GM18502 (cell line): ENCODE results near the gene FAM78A.

Source experiments
- ATAC-seq: cut with Tn5 transposase; IDR thresholded peaks from one replicate; pipeline ENCODE4 v1.9.1; 2021; ENCODE audit warnings: mild to moderate bottlenecking; ENCODE audit not compliant: unreplicated experiment, poor library complexity

The FAM78A gene, protein sequence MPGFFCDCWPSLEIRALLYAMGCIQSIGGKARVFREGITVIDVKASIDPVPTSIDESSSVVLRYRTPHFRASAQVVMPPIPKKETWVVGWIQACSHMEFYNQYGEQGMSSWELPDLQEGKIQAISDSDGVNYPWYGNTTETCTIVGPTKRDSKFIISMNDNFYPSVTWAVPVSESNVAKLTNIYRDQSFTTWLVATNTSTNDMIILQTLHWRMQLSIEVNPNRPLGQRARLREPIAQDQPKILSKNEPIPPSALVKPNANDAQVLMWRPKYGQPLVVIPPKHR

DNA sequence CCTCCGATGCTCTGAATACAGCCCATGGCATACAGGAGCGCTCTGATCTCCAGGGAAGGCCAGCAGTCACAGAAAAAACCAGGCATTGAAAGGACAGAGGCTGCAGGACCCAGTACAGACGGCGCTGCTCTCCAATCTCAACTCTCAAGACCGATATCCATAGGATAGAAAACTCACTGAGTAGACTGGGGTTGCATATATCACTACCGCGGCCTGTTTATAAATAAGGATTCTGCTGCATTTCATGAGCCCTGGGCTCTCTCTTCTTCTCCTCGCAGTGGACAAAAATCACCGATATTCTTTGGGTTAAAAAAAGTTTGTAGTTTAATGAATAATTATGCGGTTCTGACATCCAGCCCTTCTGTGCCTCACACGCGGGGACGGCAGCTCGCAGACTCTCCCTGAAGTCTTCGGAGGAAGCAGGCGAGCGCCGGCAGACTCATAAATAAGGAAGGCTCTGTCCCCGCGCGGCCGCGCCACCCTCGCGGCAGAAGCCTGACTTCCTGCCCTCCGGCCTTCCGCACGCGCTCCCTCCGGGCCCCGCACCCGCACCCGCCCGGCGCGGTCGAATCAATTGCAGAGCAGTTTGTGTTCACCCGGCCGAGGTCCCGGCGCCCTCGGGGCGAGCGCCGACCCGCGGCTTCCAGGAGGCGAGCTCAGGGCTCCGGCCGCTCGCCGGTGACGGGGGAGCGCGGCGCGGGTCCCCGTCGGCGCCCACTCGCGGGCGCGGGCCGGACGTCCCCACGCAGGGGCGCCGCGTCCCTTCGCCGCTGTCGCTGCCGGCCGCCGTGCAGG is at the start of gene FAM78A:
Gene FAM78A, minus strand, starts transcription at position 417 of the 795 bp plus-strand sequence. Its CDS starts 331 bp downstream, at position 86.
- ATAC-seq = no peak

DNA sequence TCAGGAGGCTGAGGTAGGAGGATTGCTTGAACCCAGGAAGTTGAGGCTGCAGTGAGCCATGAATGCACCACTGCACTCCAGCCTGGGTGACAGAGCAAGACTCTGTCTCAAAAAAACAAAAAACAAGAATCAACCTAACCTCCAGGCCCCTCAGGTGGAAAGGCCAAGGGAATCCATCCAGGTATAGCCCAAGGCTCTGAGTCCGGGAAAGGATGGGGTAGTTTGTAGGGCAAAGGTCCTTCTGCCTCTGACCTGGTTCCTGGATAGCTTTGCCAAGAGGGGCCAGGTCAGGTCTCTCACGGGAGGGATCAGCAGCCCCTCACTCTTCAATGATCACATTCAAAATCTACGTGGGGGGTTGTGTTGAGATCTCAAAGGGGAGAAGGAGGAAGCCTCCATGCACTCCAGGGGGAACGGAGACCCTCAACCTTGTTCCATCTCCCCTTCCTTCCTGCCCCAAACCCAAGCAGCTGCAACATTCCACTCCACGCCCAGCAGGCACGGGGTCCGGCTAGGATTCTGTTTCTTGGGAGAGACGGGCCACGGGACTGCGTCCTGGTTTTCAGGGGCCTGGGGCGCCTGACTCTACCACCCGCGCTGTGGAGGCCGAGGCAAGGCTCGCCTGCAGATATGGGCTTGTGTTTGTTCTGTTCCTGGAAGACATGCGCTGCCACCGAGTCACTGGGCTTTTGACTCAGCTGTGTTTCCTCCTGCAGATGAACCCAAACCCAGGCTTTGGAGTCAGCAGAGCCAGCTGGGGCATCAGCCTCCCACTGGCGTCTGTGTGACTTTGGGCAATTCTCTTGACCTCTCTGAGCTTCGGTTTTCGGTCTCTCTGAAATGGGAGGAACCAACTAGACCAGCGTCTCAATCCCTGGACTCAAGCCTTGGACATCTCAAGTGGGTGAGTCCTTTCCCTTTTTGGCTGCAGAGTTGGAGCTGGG is 48.7 kb upstream of the FAM78A start:
- no peak for ATAC-seq

DNA sequence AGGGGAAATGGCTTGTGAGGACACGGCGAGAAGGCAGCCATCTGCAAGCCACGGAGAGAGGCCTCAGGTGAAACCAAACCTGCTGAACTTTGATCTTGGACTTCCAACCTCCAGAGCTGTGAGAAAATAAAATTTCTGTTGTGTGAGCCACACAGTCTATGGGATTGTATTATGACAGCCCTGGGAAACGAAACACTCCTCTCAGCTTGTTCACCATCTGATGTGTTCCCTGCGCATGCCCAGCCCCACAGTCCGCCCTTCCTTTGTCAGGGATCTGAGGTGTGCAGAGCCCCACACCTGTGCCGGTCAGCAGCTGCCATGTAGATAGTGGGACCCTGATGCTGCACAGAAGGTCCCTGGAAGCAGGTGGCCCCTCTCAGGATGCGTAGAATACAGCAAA is 47.3 kb upstream of the FAM78A start:
- no peak for ATAC-seq

DNA sequence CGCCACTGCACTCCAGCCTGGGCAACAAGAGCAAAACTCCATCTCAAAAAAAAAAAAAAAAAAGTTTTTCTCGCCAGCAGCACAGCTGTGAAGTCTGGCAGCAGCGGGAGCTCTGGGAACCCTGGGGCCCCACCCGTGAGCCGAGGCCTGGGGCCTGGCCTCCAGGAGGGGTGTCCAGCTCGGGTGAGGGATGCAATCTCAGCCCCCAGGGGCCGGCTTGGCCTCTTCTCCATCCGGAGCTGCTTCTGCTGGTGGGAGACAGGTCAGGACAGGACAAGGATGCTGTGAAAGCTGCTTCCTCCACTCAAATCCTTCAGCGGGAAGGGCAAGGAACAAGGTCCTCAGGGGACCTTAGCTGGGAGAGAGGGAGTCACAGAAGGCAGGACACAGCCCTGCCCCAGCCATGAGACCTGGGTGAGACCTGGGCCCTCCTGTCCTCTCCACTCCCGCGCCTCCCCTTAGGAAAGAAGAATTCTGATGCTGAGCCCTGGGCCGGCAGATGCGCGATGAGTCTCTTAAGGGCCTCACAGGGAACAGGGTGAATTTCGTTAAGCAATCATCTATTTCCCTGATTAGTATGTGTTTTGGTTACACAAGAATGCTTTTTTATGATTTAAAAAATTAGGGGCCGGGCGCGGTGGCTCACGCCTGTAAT is 43.8 kb upstream of the FAM78A start:
- ATAC-seq = no peak

DNA sequence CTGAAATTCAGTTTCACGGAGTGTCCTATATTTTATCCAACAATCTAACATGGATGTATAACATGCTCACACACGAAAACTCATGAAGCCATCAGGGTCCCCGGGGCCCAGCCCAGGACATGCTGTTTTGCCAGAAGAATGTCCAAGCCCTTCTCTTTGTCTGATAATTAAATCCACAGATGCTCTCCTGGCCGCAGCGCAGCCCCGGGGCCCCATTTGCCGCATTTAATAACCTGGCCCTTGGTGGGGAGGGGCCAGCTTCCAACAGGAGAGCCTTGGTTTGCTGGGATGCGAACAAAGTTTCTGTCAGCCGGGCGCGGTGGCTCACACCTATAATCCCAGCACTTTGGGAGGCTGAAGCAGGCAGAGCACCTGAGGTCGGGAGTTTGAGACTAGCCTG is 43.2 kb upstream of the FAM78A start:
- ATAC-seq = no peak

DNA sequence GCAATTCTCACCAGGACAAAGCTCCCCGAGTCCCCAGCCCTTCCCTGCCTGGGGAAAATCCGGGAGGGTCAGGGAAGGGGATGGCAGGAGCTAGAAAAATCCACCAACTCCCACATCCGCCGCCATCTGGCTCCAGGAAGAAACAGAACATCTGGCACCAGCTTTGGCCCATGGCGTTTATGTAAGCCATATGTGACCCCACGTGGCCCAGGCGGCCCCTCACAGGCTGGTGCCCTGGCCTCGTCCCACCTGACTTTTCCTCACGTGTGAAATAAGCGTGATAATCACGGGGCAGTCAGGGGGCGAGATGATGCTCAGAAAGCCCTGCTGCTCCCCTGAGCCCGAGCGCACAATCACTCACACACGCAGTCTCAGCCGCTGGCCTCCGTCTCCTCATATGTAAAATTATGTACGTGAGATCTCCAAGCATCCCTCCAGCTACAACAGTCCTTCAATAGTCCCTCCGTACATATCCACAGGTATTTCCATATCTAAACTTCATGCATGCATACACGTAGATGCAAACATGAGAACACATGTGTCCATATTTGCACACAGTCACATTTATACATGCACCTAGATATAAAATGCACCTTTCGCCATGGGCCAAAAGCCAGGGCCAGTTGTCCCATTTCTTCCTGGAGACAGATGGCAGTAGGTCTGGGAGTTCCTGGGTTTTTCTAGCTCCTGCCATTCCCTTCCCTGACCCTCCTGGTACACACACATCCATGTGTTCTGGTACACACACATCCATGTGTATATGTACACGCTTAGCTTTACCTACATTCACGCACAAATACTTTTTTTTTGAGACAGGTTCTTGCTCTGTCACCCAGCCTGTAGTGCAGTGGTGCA is 42.1 kb upstream of the FAM78A start:
- ATAC-seq = no peak

DNA sequence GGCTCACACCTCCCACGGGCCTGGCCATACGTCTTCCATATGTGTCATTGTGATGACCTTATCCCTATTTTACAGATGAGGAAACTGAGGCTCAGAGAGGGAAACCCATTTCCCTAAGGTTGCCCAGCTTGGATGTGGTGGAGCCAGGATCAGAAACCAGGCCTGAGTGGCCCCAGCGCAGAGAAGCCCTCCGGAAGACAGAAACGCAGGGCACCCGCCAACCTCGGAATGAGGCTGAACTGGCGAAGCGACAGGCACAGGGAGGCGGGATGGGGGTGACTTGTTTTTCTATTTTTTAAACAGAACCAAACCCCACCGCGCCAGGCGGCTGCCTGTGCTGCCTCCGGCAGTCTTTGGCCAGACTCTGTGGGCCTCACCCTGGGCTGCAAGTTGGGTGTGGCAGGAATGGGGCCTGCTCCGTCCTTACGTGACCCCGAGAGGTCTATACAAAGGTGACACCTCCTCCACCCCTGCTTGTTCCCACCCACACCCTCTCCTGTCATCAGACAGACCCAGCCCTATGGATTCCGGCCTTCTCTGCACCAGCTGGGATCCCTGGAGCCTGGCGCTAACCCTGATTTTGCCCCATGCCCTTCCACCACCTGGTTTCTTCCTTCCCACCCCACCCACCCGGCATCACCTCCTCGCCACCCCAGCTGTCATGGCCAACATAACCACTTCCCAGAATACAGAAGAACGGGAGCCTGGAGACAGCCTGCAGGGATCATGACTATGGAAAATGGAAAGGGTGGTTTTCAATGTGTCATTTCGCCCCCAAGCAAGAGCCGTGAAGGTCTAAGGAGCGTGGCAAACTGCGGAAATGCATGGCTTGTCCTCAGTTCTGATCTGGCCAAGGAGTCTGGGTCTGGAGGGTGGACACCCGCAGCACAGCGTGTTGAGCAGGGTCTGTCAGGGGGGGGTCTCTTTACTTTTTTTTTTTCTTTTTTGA is 36.8 kb upstream of the FAM78A start:
- ATAC-seq = no peak

DNA sequence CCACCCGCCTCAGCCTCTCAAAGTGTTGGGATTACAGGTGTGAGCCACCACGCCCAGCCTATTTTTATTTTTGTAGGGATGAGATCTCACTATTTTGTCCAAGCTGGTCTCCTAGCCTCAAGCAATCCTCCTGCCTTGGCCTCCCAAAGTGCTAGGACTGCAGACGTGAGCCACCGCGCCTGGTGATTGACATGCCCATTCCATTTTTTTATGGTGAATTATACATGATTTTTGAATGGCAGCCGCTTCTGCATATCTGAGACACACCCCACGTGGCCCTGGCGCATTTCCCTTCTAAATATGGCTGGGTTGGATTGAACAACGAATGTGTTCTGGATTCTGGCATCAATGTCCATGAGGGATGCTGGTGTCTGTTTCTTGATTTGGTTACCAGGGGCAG is 35.9 kb upstream of the FAM78A start:
- no peak for ATAC-seq

DNA sequence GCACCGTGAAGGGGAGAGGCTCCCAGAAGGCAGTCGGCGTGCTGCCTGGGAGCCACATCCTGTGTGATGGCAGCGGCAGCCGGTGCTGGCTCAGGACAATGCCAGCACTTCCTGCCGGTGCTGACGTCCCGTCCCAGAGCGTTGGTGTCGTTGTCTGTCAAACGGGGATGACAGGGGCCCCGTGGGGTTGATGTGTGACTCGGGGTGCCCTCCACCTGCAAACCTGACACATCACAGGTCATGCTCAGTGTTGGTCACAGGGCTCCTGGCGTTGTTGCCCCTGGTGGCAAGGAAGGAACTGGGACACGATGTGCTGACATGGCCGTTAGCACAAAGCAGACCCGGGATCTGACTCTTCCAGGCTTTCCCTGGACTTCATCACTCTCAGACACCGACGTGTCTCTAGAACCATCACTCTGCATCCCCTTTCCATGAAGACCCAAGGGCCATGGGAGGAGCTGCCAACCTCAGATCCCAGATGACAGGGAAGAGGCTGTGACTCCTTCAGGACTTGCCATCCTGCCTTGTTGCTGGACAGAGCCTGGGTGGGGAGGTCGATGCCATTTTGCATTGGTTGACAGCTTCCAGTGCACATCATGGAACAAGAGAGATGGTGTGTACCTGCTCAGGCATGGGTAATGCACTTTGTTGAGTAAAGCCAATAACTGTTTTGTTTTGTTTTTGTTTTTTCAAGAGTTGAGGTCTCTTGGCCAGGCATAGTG is 34.7 kb upstream of the FAM78A start:
- ATAC-seq = no peak

DNA sequence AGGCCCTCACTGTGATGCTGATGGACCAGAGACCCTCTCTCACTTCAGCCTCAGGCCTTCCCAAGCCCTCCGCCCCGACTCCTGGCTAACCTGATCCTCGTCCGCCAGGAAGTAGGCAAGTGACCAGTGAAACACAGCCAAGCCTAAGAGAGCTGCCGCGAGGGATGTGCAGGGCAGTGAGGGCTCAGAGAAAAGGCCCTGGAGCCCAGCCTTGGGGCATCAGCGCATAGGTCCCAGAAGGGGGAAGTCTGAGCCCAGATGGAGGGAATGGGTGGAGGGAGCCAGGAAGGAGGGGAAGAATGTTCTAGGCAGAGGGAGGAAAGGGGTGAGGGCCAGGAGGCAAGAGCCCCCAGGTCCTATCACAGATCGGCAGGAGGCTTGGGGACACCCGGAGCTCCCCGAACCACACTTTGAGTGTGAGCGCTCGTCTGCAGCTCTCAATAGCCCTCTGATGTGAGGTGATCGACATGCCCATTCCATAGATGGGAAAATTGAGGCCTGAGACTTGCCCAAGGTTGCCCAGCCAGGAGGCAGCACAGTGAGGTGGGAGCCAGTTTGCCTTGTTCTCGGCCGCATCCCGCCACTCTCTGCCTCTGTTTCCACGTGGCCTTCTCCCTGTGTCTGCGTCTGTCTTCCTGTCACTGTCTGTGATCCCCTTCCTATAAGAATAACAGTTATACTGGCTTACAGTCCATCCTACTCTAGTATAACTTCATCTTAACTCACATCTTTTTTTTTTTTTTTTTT is 33.4 kb upstream of the FAM78A start:
- no peak for ATAC-seq

DNA sequence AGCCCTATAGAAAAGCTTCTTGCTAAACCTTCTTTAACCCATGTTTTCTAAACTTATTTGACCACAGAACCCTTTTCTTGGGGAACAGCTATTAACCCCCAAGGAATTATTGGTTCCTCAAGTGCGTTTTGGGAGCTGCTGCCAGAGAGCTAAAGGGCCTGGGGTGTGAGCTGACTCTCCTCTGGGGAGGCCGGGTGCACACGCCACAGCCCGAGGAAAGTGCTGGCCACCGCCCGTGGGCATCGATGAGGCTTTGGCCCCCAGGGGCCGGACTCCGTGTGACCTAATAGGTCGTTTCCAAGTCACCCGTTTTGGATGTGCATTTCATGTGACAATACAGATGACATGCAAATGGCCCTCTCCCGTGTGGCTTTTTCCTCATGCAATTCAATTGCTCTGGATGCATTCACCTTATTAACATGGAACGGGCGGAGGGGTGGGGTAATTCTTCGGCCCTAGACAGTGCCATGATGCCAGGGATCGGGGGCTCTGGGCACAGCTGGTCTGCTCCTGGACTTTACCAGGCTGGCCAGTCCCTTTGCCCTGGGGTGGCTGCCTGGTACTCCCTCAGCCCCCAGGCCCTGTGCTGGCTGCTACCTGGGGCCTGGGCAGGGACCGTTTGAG is 32.7 kb upstream of the FAM78A start:
- no peak for ATAC-seq

DNA sequence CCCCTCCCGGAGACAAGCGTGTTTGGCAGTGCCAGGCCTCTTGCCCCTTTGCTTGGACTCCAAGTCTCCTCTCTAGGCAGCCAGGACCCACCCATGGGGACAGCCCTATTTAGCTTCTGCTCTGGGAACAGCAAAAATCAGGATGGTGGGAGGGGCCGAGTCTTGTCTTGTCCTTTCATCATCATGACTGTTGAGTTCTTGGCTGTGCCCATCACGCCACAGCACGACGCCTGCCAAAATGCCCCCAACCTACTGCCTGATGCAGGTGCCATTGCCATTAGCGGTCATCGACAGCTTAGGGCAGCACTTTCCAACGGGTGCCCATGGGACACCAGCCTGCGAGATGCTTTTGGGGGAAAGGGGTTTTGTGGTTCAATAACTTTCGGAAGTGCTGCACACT is 32.1 kb upstream of the FAM78A start:
- ATAC-seq = no peak

DNA sequence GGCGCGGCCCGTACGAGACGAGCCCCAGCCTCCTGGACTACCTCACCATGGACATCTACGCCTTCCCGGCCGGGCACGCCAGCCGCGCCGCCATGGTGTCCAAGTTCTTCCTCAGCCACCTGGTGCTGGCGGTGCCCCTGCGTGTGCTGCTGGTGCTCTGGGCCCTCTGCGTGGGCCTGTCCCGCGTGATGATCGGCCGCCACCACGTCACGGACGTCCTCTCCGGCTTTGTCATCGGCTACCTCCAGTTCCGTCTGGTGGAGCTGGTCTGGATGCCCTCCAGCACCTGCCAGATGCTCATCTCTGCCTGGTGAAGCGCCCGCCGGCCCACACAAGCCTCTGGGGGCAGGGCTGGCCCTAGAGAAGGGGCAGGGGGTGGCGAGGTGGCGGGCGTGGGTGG is 31.7 kb upstream of the FAM78A start:
- ATAC-seq = no peak

DNA sequence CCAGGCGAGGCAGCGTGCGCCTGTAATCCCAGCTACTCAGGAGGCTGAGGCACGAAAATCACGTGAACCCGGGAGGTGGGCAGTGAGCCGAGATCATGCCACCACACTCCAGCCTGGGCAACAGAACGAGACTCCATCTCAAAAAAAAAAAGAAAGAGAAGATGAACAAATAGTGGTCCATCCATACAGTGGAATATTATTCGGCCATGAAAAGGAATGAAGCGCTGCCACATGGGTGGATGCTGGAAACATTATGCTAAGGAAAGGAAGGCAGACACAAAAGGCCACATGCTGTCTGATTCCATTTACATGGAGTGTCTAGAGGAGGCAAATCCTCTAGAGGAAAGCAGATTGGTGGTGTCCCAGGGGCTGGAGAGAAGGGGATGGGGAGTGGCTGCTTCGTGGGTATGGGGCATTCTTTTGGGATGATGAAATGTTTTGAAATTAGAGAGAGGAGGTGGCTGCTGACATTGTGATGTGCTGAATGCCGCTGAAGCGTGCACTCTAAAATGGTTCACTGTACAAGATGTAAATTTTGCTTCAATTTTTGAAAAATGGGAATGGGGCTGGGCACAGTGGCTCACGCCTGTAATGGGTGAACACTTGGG is 30.2 kb upstream of the FAM78A start:
- ATAC-seq = no peak

DNA sequence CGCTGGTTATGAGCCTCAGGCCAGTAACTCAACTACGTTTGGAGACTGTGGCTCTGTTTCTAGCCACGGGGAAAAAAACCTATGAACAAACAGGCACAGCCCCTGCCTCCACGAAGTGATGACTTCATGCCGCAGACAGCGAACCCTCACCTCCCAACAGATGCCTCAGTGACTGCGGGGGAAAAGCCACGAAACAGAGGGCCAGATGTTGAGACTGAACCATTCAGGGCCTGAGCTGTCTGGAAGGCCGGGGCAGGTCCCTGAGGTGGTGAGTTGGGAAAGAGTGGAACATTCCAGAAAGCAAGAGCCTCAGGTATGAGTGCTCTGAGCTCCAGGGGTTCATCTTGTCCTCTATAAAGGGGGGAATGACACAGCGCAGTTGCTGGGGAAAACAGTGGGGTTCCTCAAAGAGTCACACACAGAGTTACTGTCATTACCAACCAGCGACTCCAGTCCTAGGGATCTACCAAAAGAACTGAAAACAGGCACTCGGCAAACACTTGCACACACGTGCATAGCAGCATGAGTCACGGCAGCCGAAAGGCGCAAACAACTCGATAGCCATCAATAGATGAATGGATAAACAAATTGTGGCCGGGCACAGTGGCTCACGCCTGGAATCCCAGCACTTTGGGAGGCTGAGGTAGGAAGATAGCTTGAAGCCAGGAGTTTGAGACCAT is 28.5 kb upstream of the FAM78A start:
- ATAC-seq = no peak
